Liver (tissue), 9 donors: Measurements from ENCODE around the gene PTPRN2. TPM values are rescaled to one million over a fixed set of nuclear protein-coding genes. Genes with fewer than 3 reads are reported as not detected.

Experiments used
- DNase-seq: peaks from one replicate; pipeline ENCODE4 v3.0.0-alpha.2; 2017; ENCODE audit warnings: low spot score
- H3K27ac ChIP-seq, 2 donors: one replicate each; pipeline ENCODE4 v1.7.0; 2013; ENCODE audit warnings: inconsistent platforms in 2 of 2, low read length in 2 of 2, control low read depth in 1 of 2, low read depth in 1 of 2, mild to moderate bottlenecking in 1 of 2
- H3K27me3 ChIP-seq, 4 donors: one replicate each; pipeline versions ENCODE4 v1.6.1 to v1.7.0; 2013; ENCODE audit warnings: low read length in 3 of 4, inconsistent platforms in 1 of 4, mild to moderate bottlenecking in 1 of 4, moderate library complexity in 1 of 4; ENCODE audit not compliant: control insufficient read depth in 4 of 4, insufficient read depth in 4 of 4
- H3K36me3 ChIP-seq, 4 donors: one replicate each; pipeline versions ENCODE4 v1.6.1 to v1.7.0; 2013; ENCODE audit warnings: low read length in 3 of 4, mild to moderate bottlenecking in 3 of 4, low read depth in 1 of 4, moderate library complexity in 1 of 4; ENCODE audit not compliant: control insufficient read depth in 4 of 4, insufficient read depth in 3 of 4
- H3K4me1 ChIP-seq, 4 donors: one replicate each; pipeline versions ENCODE4 v1.6.1 to v1.7.0; 2013; ENCODE audit warnings: low read length in 3 of 4, mild to moderate bottlenecking in 3 of 4, moderate library complexity in 1 of 4; ENCODE audit not compliant: control insufficient read depth in 4 of 4, insufficient read depth in 4 of 4
- H3K4me3 ChIP-seq, 3 donors: one replicate each; pipeline versions ENCODE4 v1.6.1 to v1.7.0; 2013; ENCODE audit warnings: low read length in 3 of 3, control low read depth in 1 of 3, low read depth in 1 of 3, mild to moderate bottlenecking in 1 of 3
- H3K9ac ChIP-seq, 2 donors: one replicate each; pipeline ENCODE4 v1.7.0; 2013; ENCODE audit warnings: low read length in 2 of 2, mild to moderate bottlenecking in 2 of 2, moderate library complexity in 2 of 2, control low read depth in 1 of 2, low read depth in 1 of 2
- H3K9me3 ChIP-seq, 4 donors: one replicate each; pipeline versions ENCODE4 v1.6.1 to v1.7.0; 2013; ENCODE audit warnings: low read length in 3 of 4; ENCODE audit not compliant: control insufficient read depth in 4 of 4
- EGR1 ChIP-seq, 2 donors: IDR thresholded peaks; 2 replicates each; pipeline ENCODE4 v1.6.1; 2016 to 2018; ENCODE audit warnings: antibody characterized with exemption in 2 of 2, low read depth in 2 of 2
- FOXA1 ChIP-seq: IDR thresholded peaks from 2 replicates; pipeline ENCODE4 v1.6.1; 2016; ENCODE audit warnings: antibody characterized with exemption
- GABPA ChIP-seq, 2 donors: IDR thresholded peaks in 1 of 2; conservative IDR thresholded peaks in 1 of 2; 2 replicates each; pipeline ENCODE4 v1.6.1; 2016; ENCODE audit warnings: antibody characterized with exemption in 2 of 2, mild to moderate bottlenecking in 1 of 2, moderate library complexity in 1 of 2
- HNF4A ChIP-seq, 2 donors: conservative IDR thresholded peaks; 2 replicates each; pipeline ENCODE4 v1.6.1; 2016; ENCODE audit warnings: antibody characterized with exemption in 2 of 2, mild to moderate bottlenecking in 2 of 2
- HNF4G ChIP-seq: IDR thresholded peaks from 2 replicates; pipeline ENCODE4 v1.6.1; 2016; ENCODE audit warnings: antibody characterized with exemption
- JUND ChIP-seq, 2 donors: IDR thresholded peaks; 2 replicates each; pipeline ENCODE4 v1.6.1; 2016; ENCODE audit warnings: antibody characterized with exemption in 2 of 2
- NR2F2 ChIP-seq: IDR thresholded peaks from 2 replicates; pipeline ENCODE4 v1.6.1; 2016; ENCODE audit warnings: antibody characterized with exemption
- RAD21 ChIP-seq, 2 donors: IDR thresholded peaks; 2 replicates each; pipeline ENCODE4 v1.6.1; 2016; ENCODE audit warnings: antibody characterized with exemption in 2 of 2, mild to moderate bottlenecking in 2 of 2
- RXRA ChIP-seq, 2 donors: IDR thresholded peaks; 2 replicates each; pipeline ENCODE4 v1.6.1; 2017 to 2018; ENCODE audit warnings: antibody characterized with exemption in 2 of 2, mild to moderate bottlenecking in 1 of 2
- SP1 ChIP-seq: IDR thresholded peaks from 2 replicates; pipeline ENCODE4 v1.6.1; 2018; ENCODE audit warnings: antibody characterized with exemption, mild to moderate bottlenecking
- YY1 ChIP-seq: IDR thresholded peaks from 2 replicates; pipeline ENCODE4 v1.6.1; 2016; ENCODE audit warnings: antibody characterized with exemption, mild to moderate bottlenecking
- WGBS: extraction: QIAGEN DNeasy Blood & Tissue Kit; methylation state at CpG from one replicate; pipeline ENCODE4 v1.1.7; 2013; 5-methylcytosine and 5-hydroxymethylcytosine counted together
- polyA plus RNA-seq, 2 donors: library from polyadenylated mRNA; stranded (reverse) in 1 of 2; unstranded in 1 of 2; fragments of 200-250 nt in 1 of 2; fragments of >200 nt in 1 of 2; fragmentation: Nextera tagmentation in 1 of 2; extraction: Ambion mirVana in 1 of 2; gene quantifications; one replicate each; pipeline versions ENCODE4 v1.2.1 to v1.2.3, GENCODE V29; 2013 to 2015
- total RNA-seq, 2 donors: library from RNA; depleted of rRNA; stranded (reverse); fragments of >200 nt; gene quantifications; one replicate each; pipeline ENCODE4 v1.2.3, GENCODE V29; 2014
- TF ChIP-seq, protein P1 (sequence below): IDR thresholded peaks from 2 replicates; pipeline ENCODE4 v1.6.1; 2016; ENCODE audit warnings: antibody characterized with exemption
- TF ChIP-seq, protein P2 (sequence below): IDR thresholded peaks from 2 replicates; pipeline ENCODE4 v1.6.1; 2016; ENCODE audit warnings: antibody characterized with exemption
- TF ChIP-seq, protein P3 (sequence below): fragments of 150-350 bp; IDR thresholded peaks from 2 replicates; pipeline ENCODE4 v1.5.1; 2017; ENCODE audit warnings: improper control_type of control experiment, low read depth, low read length; ENCODE audit not compliant: missing input control
- TF ChIP-seq, protein P4 (sequence below): IDR thresholded peaks from 2 replicates; pipeline ENCODE4 v1.6.1; 2016; ENCODE audit warnings: antibody characterized with exemption, mild to moderate bottlenecking
- donor health status: healthy.
- donor health status: healthy.
- donor health status: healthy.
- donor health status: healthy.
- donor health status: healthy.

PTPRN2 gene
- total and polyA plus RNA-seq, 4 donors, result 0.75 to 1.9 (median 1.1) TPM

DNA sequence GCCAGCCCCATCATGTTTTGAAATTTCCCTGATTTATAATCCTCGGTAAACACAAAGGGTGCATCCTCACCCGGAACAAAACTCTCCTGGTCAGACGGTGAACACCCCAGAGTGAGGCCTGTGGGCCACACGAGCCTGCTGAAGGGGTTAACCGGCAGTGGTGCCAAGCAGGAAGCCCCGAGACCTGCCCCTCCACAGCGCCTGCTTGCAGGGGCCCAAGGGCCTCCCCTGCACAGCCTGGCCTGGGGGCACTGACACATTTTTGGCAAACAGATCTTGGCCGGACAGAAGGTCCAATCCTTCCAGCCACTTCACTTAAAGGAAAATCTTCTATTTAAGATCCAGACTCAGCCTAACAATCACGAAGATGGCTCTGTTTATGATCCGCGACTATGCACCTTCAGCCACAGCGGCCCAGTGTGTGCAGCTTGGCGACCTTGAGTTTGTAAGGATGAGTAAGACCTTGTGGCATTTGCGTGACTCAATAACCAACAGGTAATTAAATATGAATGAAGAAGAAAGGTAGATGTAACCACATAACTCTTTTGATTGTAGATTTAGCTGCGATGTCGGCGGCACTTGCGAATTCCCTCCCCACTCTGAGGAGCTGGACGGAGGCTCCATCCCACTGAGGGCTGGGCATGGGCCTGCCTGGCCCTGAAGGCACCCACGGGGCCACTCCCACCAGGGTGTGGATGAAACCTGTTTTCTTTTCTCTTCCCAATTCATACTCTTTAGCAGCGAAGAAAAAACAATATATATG, 922.6 kb downstream of the PTPRN2 start:
- no peak for DNase-seq
- no peaks in the 10 kb centered on the region for H3K27me3 ChIP-seq
- no peak overlapping the region for H3K4me3 ChIP-seq
- TF ChIP-seq NR2F2 (no peak), FOXA1 (no peak), HNF4G (no peak), GABPA (IDR thresholded peaks at IDR 0.05 in 1 of 2, conservative IDR thresholded peaks at IDR 0.05 in 1 of 2) (no peak), SP1 (no peak), YY1 (no peak)
- TF ChIP-seq, protein P1, sequence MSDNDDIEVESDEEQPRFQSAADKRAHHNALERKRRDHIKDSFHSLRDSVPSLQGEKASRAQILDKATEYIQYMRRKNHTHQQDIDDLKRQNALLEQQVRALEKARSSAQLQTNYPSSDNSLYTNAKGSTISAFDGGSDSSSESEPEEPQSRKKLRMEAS, result no peak
- TF ChIP-seq, protein P2, sequence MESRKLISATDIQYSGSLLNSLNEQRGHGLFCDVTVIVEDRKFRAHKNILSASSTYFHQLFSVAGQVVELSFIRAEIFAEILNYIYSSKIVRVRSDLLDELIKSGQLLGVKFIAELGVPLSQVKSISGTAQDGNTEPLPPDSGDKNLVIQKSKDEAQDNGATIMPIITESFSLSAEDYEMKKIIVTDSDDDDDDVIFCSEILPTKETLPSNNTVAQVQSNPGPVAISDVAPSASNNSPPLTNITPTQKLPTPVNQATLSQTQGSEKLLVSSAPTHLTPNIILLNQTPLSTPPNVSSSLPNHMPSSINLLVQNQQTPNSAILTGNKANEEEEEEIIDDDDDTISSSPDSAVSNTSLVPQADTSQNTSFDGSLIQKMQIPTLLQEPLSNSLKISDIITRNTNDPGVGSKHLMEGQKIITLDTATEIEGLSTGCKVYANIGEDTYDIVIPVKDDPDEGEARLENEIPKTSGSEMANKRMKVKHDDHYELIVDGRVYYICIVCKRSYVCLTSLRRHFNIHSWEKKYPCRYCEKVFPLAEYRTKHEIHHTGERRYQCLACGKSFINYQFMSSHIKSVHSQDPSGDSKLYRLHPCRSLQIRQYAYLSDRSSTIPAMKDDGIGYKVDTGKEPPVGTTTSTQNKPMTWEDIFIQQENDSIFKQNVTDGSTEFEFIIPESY, result no peak
- no peaks in the 10 kb centered on the region for H3K9me3 ChIP-seq
- no peak overlapping the region for H3K9ac ChIP-seq
- no peak overlapping the region for H3K27ac ChIP-seq
- H3K4me1 ChIP-seq, result no peaks in the 10 kb centered on the region
- H3K36me3 ChIP-seq, result no peaks in the 10 kb centered on the region
- 83% methylated on average over 21 of the region's 21 CpGs for WGBS

DNA sequence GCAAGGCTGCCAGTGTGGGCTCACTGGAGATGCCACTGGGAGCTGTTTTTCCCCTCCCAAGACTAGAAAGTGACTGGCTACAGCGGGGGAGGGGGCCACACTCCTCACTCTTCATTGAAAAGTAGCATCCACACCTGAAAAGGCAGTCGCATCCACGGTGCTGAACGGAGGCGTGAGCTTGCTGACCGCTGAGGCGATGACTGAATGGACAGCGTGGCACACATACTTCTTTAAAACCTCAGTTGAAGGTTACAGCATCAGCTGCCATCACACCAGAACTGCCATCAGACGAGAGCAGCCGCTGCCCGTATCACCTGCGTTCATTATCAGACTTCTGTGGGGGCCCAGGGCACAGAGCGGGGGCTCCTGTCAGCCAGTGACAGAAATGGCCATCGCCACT, 923.6 kb downstream of the PTPRN2 start:
- H3K4me3 ChIP-seq, result no peak overlapping the region
- 83% methylated on average over 14 of the region's 14 CpGs for WGBS
- TF ChIP-seq, protein P3, sequence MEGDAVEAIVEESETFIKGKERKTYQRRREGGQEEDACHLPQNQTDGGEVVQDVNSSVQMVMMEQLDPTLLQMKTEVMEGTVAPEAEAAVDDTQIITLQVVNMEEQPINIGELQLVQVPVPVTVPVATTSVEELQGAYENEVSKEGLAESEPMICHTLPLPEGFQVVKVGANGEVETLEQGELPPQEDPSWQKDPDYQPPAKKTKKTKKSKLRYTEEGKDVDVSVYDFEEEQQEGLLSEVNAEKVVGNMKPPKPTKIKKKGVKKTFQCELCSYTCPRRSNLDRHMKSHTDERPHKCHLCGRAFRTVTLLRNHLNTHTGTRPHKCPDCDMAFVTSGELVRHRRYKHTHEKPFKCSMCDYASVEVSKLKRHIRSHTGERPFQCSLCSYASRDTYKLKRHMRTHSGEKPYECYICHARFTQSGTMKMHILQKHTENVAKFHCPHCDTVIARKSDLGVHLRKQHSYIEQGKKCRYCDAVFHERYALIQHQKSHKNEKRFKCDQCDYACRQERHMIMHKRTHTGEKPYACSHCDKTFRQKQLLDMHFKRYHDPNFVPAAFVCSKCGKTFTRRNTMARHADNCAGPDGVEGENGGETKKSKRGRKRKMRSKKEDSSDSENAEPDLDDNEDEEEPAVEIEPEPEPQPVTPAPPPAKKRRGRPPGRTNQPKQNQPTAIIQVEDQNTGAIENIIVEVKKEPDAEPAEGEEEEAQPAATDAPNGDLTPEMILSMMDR, result no peak
- TF ChIP-seq EGR1 (IDR thresholded peaks at IDR 0.05; ENCODE audit: low read depth in 2 of 2), result no peak
- no peak for TF ChIP-seq GABPA (IDR thresholded peaks at IDR 0.05 in 1 of 2, conservative IDR thresholded peaks at IDR 0.05 in 1 of 2)
- TF ChIP-seq RAD21 (IDR thresholded peaks at IDR 0.05), result no peak
- no peak for TF ChIP-seq HNF4G
- TF ChIP-seq HNF4A (conservative IDR thresholded peaks at IDR 0.05), result no peak
- TF ChIP-seq, protein P4, sequence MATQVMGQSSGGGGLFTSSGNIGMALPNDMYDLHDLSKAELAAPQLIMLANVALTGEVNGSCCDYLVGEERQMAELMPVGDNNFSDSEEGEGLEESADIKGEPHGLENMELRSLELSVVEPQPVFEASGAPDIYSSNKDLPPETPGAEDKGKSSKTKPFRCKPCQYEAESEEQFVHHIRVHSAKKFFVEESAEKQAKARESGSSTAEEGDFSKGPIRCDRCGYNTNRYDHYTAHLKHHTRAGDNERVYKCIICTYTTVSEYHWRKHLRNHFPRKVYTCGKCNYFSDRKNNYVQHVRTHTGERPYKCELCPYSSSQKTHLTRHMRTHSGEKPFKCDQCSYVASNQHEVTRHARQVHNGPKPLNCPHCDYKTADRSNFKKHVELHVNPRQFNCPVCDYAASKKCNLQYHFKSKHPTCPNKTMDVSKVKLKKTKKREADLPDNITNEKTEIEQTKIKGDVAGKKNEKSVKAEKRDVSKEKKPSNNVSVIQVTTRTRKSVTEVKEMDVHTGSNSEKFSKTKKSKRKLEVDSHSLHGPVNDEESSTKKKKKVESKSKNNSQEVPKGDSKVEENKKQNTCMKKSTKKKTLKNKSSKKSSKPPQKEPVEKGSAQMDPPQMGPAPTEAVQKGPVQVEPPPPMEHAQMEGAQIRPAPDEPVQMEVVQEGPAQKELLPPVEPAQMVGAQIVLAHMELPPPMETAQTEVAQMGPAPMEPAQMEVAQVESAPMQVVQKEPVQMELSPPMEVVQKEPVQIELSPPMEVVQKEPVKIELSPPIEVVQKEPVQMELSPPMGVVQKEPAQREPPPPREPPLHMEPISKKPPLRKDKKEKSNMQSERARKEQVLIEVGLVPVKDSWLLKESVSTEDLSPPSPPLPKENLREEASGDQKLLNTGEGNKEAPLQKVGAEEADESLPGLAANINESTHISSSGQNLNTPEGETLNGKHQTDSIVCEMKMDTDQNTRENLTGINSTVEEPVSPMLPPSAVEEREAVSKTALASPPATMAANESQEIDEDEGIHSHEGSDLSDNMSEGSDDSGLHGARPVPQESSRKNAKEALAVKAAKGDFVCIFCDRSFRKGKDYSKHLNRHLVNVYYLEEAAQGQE, result no peak
- TF ChIP-seq, protein P2, result no peak
- TF ChIP-seq JUND (IDR thresholded peaks at IDR 0.05), result no peak
- TF ChIP-seq RXRA (IDR thresholded peaks at IDR 0.05), result no peak
- TF ChIP-seq SP1, result no peak
- no peaks in the 10 kb centered on the region for H3K4me1 ChIP-seq
- no peaks in the 10 kb centered on the region for H3K27me3 ChIP-seq
- no peaks in the 10 kb centered on the region for H3K9me3 ChIP-seq
- H3K36me3 ChIP-seq, result no peaks in the 10 kb centered on the region
- H3K9ac ChIP-seq, result no peak overlapping the region
- no peak for DNase-seq
- no peak overlapping the region for H3K27ac ChIP-seq
